SK-N-SH treated with all-trans-retinoic acid at 6 μM for 48 hours (cell line): ENCODE results near the gene SP140L.

Source experiments
- CSDC2 ChIP-seq: fragments of 250-450 bp; sonication (Bioruptor Pico); IDR thresholded peaks from 2 replicates; pipeline ENCODE4 v1.5.0; 2020; ENCODE audit warnings: mild to moderate bottlenecking, moderate library complexity
- ZFP3 ChIP-seq: fragments of 250-450 bp; sonication (Bioruptor Pico); IDR thresholded peaks from 2 replicates; pipeline ENCODE4 v1.5.0; 2020; ENCODE audit warnings: mild to moderate bottlenecking, moderate library complexity
- ZNF565 ChIP-seq: fragments of 450-650 bp; formaldehyde crosslinking; conservative IDR thresholded peaks from 2 replicates; pipeline ENCODE4 v1.5.0; 2020; ENCODE audit warnings: low read depth, mild to moderate bottlenecking, moderate library complexity

DNA sequence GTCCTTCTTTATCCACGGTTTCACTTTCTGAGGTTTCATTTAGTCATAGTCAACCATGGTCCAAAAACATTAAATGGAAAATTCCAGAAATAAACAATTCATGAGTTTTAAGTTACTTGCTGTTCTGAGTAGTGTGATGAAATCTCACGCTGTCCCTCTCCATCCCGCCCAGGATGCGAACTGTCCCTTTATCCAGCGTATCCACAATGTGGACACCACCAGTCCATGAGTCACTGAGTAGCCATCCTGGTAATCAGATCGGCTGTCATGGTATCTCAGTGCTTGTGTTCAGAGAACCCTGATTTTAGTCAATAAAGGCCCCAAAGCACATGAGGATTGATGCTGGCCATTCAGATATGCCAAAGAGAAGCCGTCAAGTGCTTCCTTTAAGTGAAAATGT lies 3.7 kb downstream of the SP140L start:
- TF ChIP-seq CSDC2 (CRISPR knock-in tag) (no peak), ZNF565 (CRISPR knock-in tag) (no peak), ZFP3 (no peak)
